22Rv1 (cell line): ENCODE data around the gene ZNF625.

Source experiments
- CTCF ChIP-seq: fragments of 450-650 bp; IDR thresholded peaks from 2 replicates; pipeline ENCODE4 v1.5.1; 2017; ENCODE audit warnings: mild to moderate bottlenecking
- ZFX ChIP-seq: fragments of 450-650 bp; IDR thresholded peaks from 2 replicates; pipeline ENCODE4 v1.6.1; 2017; ENCODE audit warnings: antibody characterized with exemption, borderline replicate concordance

- peak; percentile 94 for TF ChIP-seq CTCF
- no peak for TF ChIP-seq ZFX
Observed at GRCh38 chr19:12140545-12141404, 15.8 kb downstream of the ZNF625 start.
